Mucosa of rectum (tissue), 2 donors: ENCODE measurements around the gene PLPPR1.

Source experiments
- H3K27ac ChIP-seq, 2 donors: one replicate each; pipeline ENCODE4 v1.7.0; 2013; ENCODE audit warnings: inconsistent platforms in 2 of 2, low read depth in 2 of 2, low read length in 2 of 2
- H3K27me3 ChIP-seq, 2 donors: one replicate each; pipeline ENCODE4 v1.7.0; 2013; ENCODE audit warnings: low read length in 2 of 2; ENCODE audit not compliant: control insufficient read depth in 2 of 2, insufficient read depth in 2 of 2
- H3K36me3 ChIP-seq, 2 donors: one replicate each; pipeline ENCODE4 v1.7.0; 2013; ENCODE audit warnings: low read length in 2 of 2; ENCODE audit not compliant: control insufficient read depth in 2 of 2, insufficient read depth in 2 of 2
- H3K4me1 ChIP-seq, 2 donors: one replicate each; pipeline ENCODE4 v1.7.0; 2013; ENCODE audit warnings: low read length in 2 of 2, mild to moderate bottlenecking in 1 of 2; ENCODE audit not compliant: control insufficient read depth in 2 of 2, insufficient read depth in 2 of 2
- H3K4me3 ChIP-seq, 2 donors: one replicate each; pipeline ENCODE4 v1.7.0; 2013; ENCODE audit warnings: low read length in 2 of 2
- H3K9ac ChIP-seq, 2 donors: one replicate each; pipeline ENCODE4 v1.7.0; 2013; ENCODE audit warnings: low read length in 2 of 2, low read depth in 1 of 2, mild to moderate bottlenecking in 1 of 2
- H3K9me3 ChIP-seq, 2 donors: one replicate each; pipeline ENCODE4 v1.7.0; 2013; ENCODE audit warnings: low read length in 2 of 2; ENCODE audit not compliant: control insufficient read depth in 2 of 2
- donor health status: healthy.
- donor health status: Normal muscosa, but diverticular disease.

PLPPR1 gene

DNA sequence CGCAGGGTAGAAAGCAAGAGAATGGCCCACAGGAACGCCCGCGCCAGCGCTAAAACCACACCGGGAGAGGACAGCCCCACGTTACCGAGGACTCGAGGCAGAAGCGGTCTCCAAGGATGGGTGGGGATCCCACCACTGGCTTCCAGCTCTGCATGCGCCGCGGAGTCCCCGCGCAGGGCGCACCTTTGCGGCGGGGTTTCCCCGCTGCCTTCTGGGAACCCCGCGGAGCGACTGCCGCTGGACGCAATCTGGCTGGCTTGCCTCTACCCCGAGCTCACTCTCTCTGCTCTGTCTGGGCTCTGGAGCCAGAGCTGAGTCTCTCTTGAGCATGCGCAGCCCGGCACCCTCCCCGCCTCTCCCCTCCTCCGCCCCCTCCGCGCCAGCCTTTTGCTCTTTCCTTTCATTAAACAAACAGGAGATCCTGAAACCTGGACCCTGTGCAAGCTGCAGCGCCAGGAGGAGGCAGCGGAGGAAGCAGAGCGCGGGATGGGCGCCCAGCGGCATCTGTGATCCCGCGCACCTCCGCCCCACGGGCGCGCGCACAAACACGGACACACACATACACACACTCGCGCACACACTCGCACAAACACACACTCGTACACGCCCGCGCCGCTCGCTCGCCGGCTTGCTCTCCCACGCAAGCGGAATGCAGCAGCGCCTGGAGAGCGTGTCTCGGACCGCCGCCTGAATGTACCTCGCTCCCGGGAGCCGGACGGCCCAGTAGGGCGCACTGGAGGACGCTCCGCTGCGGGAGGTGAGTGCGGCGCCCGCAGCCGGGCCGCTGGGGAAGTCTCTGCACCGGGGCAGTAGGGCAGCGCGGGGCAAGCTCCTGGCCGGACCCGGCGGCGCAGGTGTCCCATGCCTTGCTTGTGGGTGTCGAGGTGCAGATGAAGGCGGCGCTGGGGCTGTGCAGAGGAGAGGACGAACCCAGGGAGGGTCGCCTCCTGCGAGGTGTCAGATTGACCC is at the start of gene PLPPR1:
Gene PLPPR1 (plus strand): TSS at position 382 of the 969 bp plus-strand sequence.
- H3K9ac ChIP-seq, result no peak within 1 kb of the TSS
- H3K27me3 ChIP-seq, result peaks cover 15 to 18% of the 10 kb centered on the region in 2 donors
- H3K9me3 ChIP-seq, result no peaks in the 10 kb centered on the region
- H3K4me1 ChIP-seq, result peaks cover 0 to 10% of the 10 kb centered on the region in 2 donors
- peak within 1 kb of the TSS; percentile 40 to 59 for H3K4me3 ChIP-seq
- no peak within 1 kb of the TSS for H3K27ac ChIP-seq
- H3K36me3 ChIP-seq, result no peaks in the 10 kb centered on the region

DNA sequence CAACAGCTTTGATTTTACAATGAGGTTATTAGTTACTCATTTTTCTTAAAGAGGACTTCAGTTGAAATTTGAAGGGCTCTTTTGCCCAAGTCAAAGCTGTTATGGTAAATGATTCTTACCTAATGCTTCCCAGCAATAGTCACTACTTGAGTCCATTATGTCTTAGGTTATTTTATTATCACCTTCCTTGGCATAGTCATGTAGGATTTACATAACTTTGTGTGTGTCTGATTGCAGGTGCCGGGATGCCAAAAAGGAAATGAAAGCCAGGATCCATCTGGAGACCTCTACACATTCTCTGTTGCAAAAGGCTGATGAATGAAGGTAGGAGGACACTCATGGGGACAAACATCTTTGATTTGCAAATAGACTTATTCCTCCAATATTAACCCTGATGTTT is 38.8 kb upstream of the PLPPR1 start:
- Histone ChIP-seq H3K4me3 (no peak overlapping the region), H3K36me3 (no peaks in the 10 kb centered on the region), H3K9me3 (no peaks in the 10 kb centered on the region), H3K9ac (no peak overlapping the region), H3K4me1 (no peaks in the 10 kb centered on the region), H3K27me3 (no peaks in the 10 kb centered on the region), H3K27ac (no peak overlapping the region)

DNA sequence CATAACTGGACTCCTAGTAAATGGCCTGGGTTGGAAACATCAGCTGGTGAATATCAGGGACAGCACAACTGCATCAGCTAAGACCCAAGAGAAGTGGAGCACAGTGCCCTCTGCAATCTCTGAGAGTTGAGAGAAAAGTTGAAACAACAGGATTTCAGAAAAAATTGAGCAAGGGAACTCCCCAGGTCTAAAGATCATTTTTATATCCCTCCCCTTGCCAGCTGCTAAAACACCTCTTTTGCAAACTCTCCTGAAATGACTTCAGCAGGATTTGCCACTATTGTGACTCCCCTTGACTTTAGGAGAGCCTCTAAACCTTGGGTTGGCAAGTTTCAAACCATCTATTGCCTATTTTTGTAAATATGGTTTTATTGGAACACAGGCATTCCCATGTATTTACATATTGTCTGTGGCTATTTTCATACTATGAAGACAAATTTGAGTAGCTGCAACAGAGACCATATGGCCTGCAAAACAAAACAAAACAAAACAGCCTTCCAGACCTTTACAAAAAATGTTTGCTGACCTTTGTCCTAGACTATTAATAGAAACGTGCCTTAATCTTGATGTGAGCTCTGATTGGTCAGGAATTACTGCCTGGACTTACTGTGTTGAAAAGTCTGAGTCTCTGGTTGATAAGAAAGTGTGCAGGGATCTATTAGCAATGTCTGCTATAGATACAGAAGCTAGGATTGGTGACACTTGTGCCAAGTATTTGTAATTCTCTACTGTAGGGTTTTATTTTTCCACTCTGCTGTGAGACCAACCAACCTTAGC is 37.7 kb upstream of the PLPPR1 start:
- Histone ChIP-seq H3K4me3 (no peak overlapping the region), H3K36me3 (no peaks in the 10 kb centered on the region), H3K27me3 (no peaks in the 10 kb centered on the region), H3K9me3 (no peaks in the 10 kb centered on the region), H3K9ac (no peak overlapping the region), H3K27ac (no peak overlapping the region), H3K4me1 (no peaks in the 10 kb centered on the region)

DNA sequence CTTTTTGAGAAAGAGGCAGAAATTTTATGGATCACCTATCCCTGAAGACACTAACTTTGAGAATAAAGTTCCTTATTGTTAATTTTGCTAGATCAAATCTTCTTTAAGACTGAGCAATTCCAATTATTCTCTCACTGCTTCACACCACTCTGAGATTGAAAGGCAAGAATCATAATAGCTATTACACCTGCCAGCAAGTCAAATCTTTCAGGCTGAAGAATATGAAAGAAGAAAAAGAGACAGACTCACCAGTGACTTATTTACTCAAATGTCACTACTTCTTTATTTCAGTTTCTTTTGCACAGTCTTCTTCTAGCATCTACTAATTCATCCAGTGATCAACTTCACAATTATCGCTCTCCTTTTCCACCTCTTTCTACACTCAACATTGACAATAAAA is 35.9 kb upstream of the PLPPR1 start:
- no peak overlapping the region for H3K27ac ChIP-seq
- no peaks in the 10 kb centered on the region for H3K36me3 ChIP-seq
- H3K27me3 ChIP-seq, result no peaks in the 10 kb centered on the region
- H3K9me3 ChIP-seq, result no peaks in the 10 kb centered on the region
- H3K9ac ChIP-seq, result no peak overlapping the region
- H3K4me3 ChIP-seq, result no peak overlapping the region
- no peaks in the 10 kb centered on the region for H3K4me1 ChIP-seq

DNA sequence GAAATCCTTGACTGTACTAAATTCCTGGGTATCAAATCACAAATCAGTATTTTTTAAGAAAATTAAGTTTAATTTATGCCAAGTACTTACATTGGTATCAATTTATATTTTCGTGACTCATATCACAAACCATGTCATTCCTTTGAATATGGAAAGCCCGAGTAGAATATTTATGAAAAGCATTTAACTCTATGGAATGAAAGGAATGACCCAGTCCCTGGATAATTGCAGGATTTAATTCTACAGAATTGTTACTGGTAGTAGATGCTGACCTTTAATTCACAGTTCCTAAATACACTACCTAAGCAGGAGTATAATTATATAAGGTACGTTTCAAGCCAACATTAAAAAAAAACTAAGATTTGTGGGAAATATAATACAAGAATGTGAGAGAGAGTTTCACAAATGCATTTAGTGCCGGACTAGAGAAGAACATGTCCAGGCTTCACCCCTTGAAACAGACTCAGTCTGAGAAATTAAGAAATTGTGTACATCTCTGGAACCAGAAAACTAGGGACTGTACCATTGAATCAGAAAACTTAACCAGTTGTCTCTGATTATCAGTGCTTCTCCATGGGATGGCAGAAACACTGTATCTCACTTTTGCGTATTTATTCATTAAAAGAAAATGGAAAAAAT is 28.5 kb upstream of the PLPPR1 start:
- Histone ChIP-seq H3K4me1 (no peaks in the 10 kb centered on the region), H3K9ac (no peak overlapping the region), H3K36me3 (no peaks in the 10 kb centered on the region), H3K4me3 (no peak overlapping the region), H3K9me3 (no peaks in the 10 kb centered on the region), H3K27me3 (no peaks in the 10 kb centered on the region), H3K27ac (no peak overlapping the region)

DNA sequence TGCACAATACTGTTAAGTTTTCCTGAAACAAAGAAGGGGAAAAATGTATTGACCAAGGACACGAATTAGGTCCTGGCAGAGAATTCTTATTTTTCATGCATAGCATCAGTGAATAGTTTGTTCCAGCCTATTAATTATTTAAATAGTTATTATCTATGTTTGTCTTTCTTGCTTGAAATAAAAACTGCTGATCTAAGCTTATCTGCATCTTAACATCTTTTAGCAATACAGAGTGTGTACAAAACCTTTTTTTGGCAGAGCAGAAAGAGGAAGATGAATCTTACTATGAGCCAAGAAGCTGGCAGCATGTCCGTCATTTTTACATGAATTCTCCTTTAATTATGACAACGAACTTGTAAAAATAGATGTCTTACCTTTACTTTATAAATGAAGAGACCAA is 23.3 kb upstream of the PLPPR1 start:
- Histone ChIP-seq H3K27ac (no peak overlapping the region), H3K4me1 (no peaks in the 10 kb centered on the region), H3K9ac (no peak overlapping the region), H3K27me3 (no peaks in the 10 kb centered on the region), H3K9me3 (no peaks in the 10 kb centered on the region), H3K4me3 (no peak overlapping the region), H3K36me3 (no peaks in the 10 kb centered on the region)

DNA sequence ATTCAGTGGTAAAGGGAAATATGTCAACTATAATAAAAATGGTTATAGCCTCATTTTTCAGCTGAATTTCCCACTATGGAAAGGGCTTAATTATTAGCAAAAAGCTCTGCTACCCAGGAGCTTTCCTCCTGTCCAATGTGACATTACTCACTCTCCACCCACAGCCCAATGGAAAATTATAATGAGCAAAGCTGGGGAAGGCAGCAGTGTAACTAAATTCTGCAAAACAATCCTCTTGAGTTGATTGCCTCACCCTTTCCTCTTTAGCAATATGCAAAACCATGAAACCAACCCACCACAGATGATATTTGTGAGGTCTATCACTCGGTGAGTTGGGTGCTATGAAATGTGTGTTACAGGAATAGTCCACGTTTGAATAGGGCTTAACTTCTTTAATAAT is 14.0 kb upstream of the PLPPR1 start:
- no peak overlapping the region for H3K27ac ChIP-seq
- no peaks in the 10 kb centered on the region for H3K27me3 ChIP-seq
- no peak overlapping the region for H3K4me3 ChIP-seq
- no peaks in the 10 kb centered on the region for H3K9me3 ChIP-seq
- no peaks in the 10 kb centered on the region for H3K36me3 ChIP-seq
- no peak overlapping the region for H3K9ac ChIP-seq
- no peaks in the 10 kb centered on the region for H3K4me1 ChIP-seq

DNA sequence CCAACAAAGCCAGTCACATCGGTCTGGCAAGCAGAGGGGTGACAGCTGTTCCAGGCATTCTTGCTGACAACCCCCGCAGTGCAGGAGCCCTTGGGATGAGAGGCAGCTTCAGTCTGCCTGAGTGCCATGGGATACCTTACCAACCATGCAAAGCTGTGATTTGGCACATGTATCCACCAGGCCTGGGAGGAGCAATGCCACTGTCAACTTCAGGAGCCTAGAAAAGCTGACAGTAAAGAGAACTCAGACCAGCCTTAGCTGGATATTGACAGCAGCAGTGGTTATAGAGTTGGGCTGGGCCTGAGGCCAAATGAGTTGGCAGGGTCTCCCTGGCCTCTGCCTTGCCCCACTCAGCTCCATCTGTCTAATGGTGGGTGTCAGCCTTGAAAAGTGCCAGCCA is 10.1 kb upstream of the PLPPR1 start:
- H3K27ac ChIP-seq, result no peak overlapping the region
- no peaks in the 10 kb centered on the region for H3K36me3 ChIP-seq
- H3K4me3 ChIP-seq, result no peak overlapping the region
- H3K9me3 ChIP-seq, result no peaks in the 10 kb centered on the region
- no peaks in the 10 kb centered on the region for H3K4me1 ChIP-seq
- no peak overlapping the region for H3K9ac ChIP-seq
- no peaks in the 10 kb centered on the region for H3K27me3 ChIP-seq

DNA sequence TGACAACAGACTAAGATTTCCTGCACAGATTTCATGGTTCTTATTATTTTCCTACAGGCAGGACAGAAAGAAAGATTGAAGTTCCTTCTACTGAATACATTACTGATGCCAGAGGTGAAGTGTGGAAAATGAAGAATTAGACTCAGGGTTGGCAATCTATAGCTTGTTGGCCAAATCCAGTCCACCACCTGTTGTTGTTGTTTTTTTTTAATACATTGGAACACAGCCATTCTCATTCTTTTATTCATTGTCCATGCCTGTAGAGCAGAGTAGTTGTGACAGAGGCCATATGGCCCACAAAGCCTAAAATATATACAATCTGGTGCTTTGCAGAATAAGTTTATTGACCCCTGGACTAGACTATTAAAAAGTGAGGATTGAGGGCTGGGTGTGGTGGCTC is 5.8 kb upstream of the PLPPR1 start:
- no peak overlapping the region for H3K9ac ChIP-seq
- no peak overlapping the region for H3K27ac ChIP-seq
- H3K4me3 ChIP-seq, result no peak overlapping the region
- H3K27me3 ChIP-seq, result no peaks in the 10 kb centered on the region
- H3K9me3 ChIP-seq, result no peaks in the 10 kb centered on the region
- peaks cover 0 to 10% of the 10 kb centered on the region in 2 donors for H3K4me1 ChIP-seq
- no peaks in the 10 kb centered on the region for H3K36me3 ChIP-seq

DNA sequence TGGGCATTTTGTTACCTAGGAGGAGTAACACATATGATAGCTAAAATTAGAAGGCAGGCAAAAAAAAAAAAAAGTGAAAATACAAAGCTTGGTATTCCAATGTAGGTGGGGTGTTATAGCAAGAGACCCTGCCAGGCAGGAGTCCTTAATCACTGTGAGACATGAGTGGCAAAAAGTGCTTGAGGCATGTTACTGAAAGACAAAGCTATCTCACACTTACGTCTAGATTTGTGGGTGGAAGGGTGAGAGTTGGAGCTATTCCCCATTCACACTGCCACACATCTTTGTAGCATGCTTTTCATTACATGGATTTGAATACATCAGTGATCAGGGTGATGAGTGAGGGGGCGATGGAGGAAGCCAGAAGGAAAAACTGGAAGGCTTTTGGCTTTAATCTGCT is 2.6 kb upstream of the PLPPR1 start:
- Histone ChIP-seq H3K9me3 (no peaks in the 10 kb centered on the region), H3K4me1 (peaks cover 0 to 10% of the 10 kb centered on the region in 2 donors), H3K9ac (no peak overlapping the region), H3K4me3 (no peak overlapping the region), H3K27ac (no peak overlapping the region), H3K27me3 (peaks cover 9 to 18% of the 10 kb centered on the region in 2 donors), H3K36me3 (no peaks in the 10 kb centered on the region)
